Bronchial epithelial cell (primary cell): Measurements from ENCODE around the gene PDHX. TPM values are rescaled to one million over a fixed set of nuclear protein-coding genes. Genes with fewer than 3 reads are reported as not detected.

ENCODE experiments used
- DNase-seq: peaks from one replicate; pipeline ENCODE4 v3.0.0-alpha.2; 2010; ENCODE audit warnings: low read depth
- FAIRE-seq: peaks from 2 replicates; lab custom pipeline; 2011; peaks lifted over from hg19 to GRCh38; lab: Jason Lieb, UNC
- H3K27me3 ChIP-seq: 2 replicates; pipeline ENCODE4 v1.5.1; 2011; ENCODE audit warnings: low read length; ENCODE audit not compliant: control insufficient read depth, insufficient read depth
- H3K36me3 ChIP-seq: 2 replicates; pipeline ENCODE4 v1.5.1; 2011; ENCODE audit warnings: low read length; ENCODE audit not compliant: control insufficient read depth, insufficient read depth
- H3K4me3 ChIP-seq: 2 replicates; pipeline ENCODE4 v1.5.1; 2011; ENCODE audit warnings: mild to moderate bottlenecking, low read depth, low read length, control low read depth
- CTCF ChIP-seq: IDR thresholded peaks from 2 replicates; pipeline ENCODE4 v1.5.1; 2011; ENCODE audit warnings: mild to moderate bottlenecking, moderate library complexity, low read length, control low read depth, inconsistent platforms; ENCODE audit not compliant: insufficient read depth, severe bottlenecking
- total RNA-seq: library from RNA; depleted of rRNA; stranded (reverse); fragments of >200 nt; gene quantifications from 2 replicates; pipeline ENCODE4 v1.2.1, GENCODE V29; 2014

Gene PDHX
- total RNA-seq, 1 donor from 2014 or later: 26.6 TPM

GRCh38 chr11:35034401-35034800, 118.0 kb downstream of the PDHX start:
- no peak for DNase-seq
- Histone ChIP-seq H3K36me3 (no peaks in the 10 kb centered on the region), H3K27me3 (no peaks in the 10 kb centered on the region), H3K4me3 (no peak overlapping the region)
- TF ChIP-seq CTCF: no peak
- FAIRE-seq: no peak

DNA sequence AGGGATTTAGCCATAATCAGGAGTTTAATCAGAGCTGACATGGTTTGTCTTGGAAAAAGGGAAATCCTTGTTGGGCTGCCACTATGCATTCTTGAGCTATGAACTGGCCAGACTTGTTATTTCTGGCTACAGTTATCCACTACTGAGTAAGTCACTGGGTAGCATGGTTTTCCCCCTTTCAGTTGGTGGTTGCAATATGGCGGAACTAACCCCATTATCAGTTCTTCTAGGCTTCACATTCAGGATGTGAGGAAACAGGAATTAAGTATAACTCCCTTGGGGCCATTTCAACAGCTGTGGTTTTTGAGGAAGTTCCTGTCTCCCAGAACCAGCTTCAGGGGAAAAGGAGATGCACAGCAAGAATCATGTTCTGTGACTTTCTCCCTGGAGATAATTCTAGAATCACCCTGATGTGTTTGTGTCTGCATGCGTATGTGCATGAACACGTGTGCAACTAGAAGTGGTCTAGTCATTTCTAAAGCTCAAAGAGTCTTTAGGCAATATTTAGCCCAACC, 119.5 kb downstream of the PDHX start:
- Histone ChIP-seq H3K4me3 (no peak overlapping the region), H3K36me3 (no peaks in the 10 kb centered on the region), H3K27me3 (no peaks in the 10 kb centered on the region)
- DNase-seq: peak; percentile 96
- TF ChIP-seq CTCF: no peak
- no peak for FAIRE-seq

- no peak for TF ChIP-seq CTCF
- H3K4me3 ChIP-seq: no peak overlapping the region
- no peaks in the 10 kb centered on the region for H3K36me3 ChIP-seq
- no peaks in the 10 kb centered on the region for H3K27me3 ChIP-seq
- FAIRE-seq: no peak
- DNase-seq: no peak
Observed at GRCh38 chr11:35036639-35037038, 120.2 kb downstream of the PDHX start.

GRCh38 chr11:35038211-35038928, 122.0 kb downstream of the PDHX start:
- no peak for FAIRE-seq
- H3K27me3 ChIP-seq: no peaks in the 10 kb centered on the region
- no peak for DNase-seq
- no peak for TF ChIP-seq CTCF
- no peaks in the 10 kb centered on the region for H3K36me3 ChIP-seq
- no peak overlapping the region for H3K4me3 ChIP-seq

DNA sequence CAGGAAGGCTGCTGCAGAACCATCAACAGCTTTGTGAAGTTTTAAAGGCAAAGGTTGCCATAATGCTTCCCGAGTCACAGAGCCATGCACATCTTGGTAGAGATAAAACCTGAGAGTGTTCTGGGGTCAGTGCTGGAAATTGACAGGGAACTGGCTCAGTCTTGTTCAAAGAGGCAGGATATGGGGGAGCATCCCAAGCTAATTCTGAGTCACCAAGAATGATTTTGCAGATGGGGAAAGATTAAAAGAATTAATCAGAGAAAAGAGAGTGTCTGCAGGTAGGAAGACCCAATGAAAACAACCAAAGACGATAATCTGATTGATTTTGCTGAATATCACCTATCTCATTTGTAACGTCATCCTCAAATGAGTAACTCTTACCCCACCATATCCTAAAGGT, 122.7 kb downstream of the PDHX start:
- no peaks in the 10 kb centered on the region for H3K27me3 ChIP-seq
- H3K4me3 ChIP-seq: no peak overlapping the region
- FAIRE-seq (no peak), DNase-seq (peak; percentile 76)
- H3K36me3 ChIP-seq: no peaks in the 10 kb centered on the region
- no peak for TF ChIP-seq CTCF
